Peyer's patch (tissue), 4 donors: Measurements from ENCODE around the gene HEPN1.

Experiments used
- CTCF ChIP-seq, 6 experiments: fragments of 450-650 bp in 4 of 6; fragments of 200-600 bp in 2 of 6; sonication (generic) in 1 of 6; IDR thresholded peaks; one replicate each; pipeline ENCODE4 v1.5.1; 2017 to 2019; ENCODE audit warnings: antibody characterized with exemption in 6 of 6, mild to moderate bottlenecking in 3 of 6, moderate library complexity in 1 of 6
- POLR2A ChIP-seq, 2 donors: fragments of 450-650 bp; IDR thresholded peaks; one replicate each; pipeline ENCODE4 v1.5.1; 2017; ENCODE audit warnings: antibody characterized with exemption in 2 of 2, mild to moderate bottlenecking in 2 of 2, moderate library complexity in 2 of 2

DNA sequence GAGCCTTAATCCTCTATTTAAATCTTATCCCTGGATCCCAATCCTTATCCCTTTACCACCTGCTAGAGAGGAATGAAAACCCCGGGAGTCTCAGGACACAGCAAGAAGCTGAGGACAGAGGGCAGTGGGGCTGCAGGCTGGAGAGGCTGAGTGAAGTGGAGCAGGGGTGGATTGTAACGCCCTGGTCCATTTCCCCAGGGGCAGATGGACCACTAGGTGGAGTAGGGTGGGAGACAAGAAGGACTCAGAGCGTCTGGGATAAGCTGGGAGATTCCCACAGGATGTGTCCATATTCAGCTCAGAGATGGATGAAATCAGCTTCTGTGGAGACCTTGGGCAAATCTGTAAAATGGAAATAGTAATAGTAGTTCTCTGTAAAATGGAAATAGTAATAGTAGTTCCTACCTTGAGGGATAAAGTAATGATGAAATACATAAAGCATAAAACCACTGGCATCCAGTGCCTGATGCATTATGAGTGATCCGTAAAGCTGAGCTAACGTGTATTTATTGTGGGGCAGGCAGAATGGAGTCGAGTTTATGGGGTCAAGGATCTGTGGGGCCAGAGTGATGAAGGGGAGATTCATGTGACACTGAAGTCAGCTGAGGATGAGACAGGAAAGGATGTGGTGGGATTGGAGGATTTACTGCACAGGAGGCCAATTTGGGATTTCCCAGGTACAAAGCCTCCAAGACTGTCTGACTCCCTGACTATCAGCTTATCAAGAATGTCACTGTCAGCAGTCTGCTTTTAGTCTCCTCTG, 19.5 kb upstream of the HEPN1 start:
- TF ChIP-seq CTCF (IDR thresholded peaks at IDR 0.05), result no peak
- TF ChIP-seq POLR2A (IDR thresholded peaks at IDR 0.05), result no peak
